HepG2 (cell line): ENCODE measurements around the gene CAPZB. TPM values are rescaled to one million over a fixed set of nuclear protein-coding genes. Genes with fewer than 3 reads are reported as not detected.

Source experiments
- CBX2 ChIP-seq, 2 experiments: fragments of 200-600 bp in 1 of 2; sonication (generic); formaldehyde crosslinking in 1 of 2; IDR thresholded peaks; 2 replicates each; pipeline versions ENCODE4 v1.7.0 to v1.8.1; 2018 to 2022; ENCODE audit warnings: low read depth in 2 of 2, low read length in 1 of 2, mild to moderate bottlenecking in 1 of 2, missing genetic modification reagents in 1 of 2
- GPBP1L1 ChIP-seq: sonication (generic); formaldehyde crosslinking; IDR thresholded peaks from 2 replicates; pipeline ENCODE4 v1.5.0; 2020; ENCODE audit warnings: mild to moderate bottlenecking, missing genetic modification reagents
- MYNN ChIP-seq: sonication (generic); formaldehyde crosslinking; IDR thresholded peaks from 2 replicates; pipeline ENCODE4 v1.4.0; 2020; ENCODE audit warnings: mild to moderate bottlenecking, low read depth, missing genetic modification reagents
- PAWR ChIP-seq: sonication (generic); formaldehyde crosslinking; IDR thresholded peaks from 2 replicates; pipeline ENCODE4 v1.4.0; 2020; ENCODE audit warnings: missing genetic modification reagents, mild to moderate bottlenecking, borderline replicate concordance
- PHF8 ChIP-seq: sonication (generic); formaldehyde crosslinking; IDR thresholded peaks from 2 replicates; pipeline ENCODE4 v1.5.0; 2020; ENCODE audit warnings: missing genetic modification reagents
- RBAK ChIP-seq: sonication (generic); formaldehyde crosslinking; IDR thresholded peaks from 2 replicates; pipeline ENCODE4 v1.5.1; 2020; ENCODE audit warnings: mild to moderate bottlenecking, missing genetic modification reagents
- SCMH1 ChIP-seq: sonication (generic); formaldehyde crosslinking; IDR thresholded peaks from 2 replicates; pipeline ENCODE4 v1.9.0; 2021; ENCODE audit warnings: missing genetic modification reagents, mild to moderate bottlenecking, borderline replicate concordance
- STAG1 ChIP-seq: sonication (generic); formaldehyde crosslinking; IDR thresholded peaks from 2 replicates; pipeline ENCODE4 v1.4.0; 2020; ENCODE audit warnings: missing genetic modification reagents
- ZNF263 ChIP-seq: sonication (generic); formaldehyde crosslinking; IDR thresholded peaks from 2 replicates; pipeline ENCODE4 v1.4.0; 2020; ENCODE audit warnings: missing genetic modification reagents
- ZNF274 ChIP-seq: sonication (generic); formaldehyde crosslinking; IDR thresholded peaks from 2 replicates; pipeline ENCODE4 v1.5.1; 2020; ENCODE audit warnings: mild to moderate bottlenecking, missing genetic modification reagents
- ZNF530 ChIP-seq: sonication (generic); formaldehyde crosslinking; IDR thresholded peaks from 2 replicates; pipeline ENCODE4 v1.5.0; 2020; ENCODE audit warnings: low read depth, mild to moderate bottlenecking, missing genetic modification reagents
- ZNF570 ChIP-seq: sonication (generic); formaldehyde crosslinking; IDR thresholded peaks from 2 replicates; pipeline ENCODE4 v1.4.0; 2020; ENCODE audit warnings: mild to moderate bottlenecking, missing genetic modification reagents, borderline replicate concordance
- ZNF703 ChIP-seq: sonication (generic); formaldehyde crosslinking; IDR thresholded peaks from 2 replicates; pipeline ENCODE4 v1.5.1; 2020; ENCODE audit warnings: missing genetic modification reagents, mild to moderate bottlenecking, moderate library complexity, borderline replicate concordance
- ZNF704 ChIP-seq: sonication (generic); formaldehyde crosslinking; IDR thresholded peaks from 2 replicates; pipeline ENCODE4 v1.8.1; 2023; ENCODE audit warnings: mild to moderate bottlenecking, inconsistent platforms, moderate library complexity, missing genetic modification reagents, borderline replicate concordance
- ZNF746 ChIP-seq: sonication (generic); formaldehyde crosslinking; IDR thresholded peaks from 2 replicates; pipeline ENCODE4 v1.8.0; 2022; ENCODE audit warnings: mild to moderate bottlenecking, missing genetic modification reagents
- ZNF839 ChIP-seq: sonication (generic); formaldehyde crosslinking; IDR thresholded peaks from 2 replicates; pipeline ENCODE4 v1.4.0; 2020; ENCODE audit warnings: missing genetic modification reagents, mild to moderate bottlenecking, borderline replicate concordance
- polyA plus RNA-seq, 8 experiments: library from polyadenylated mRNA; depleted of rRNA in 3 of 8; stranded (reverse) in 7 of 8; unstranded in 1 of 8; fragments of >200 nt; fragmentation: Illumina TruSeq in 4 of 8; extraction: Trizol in 4 of 8; gene quantifications; 2 replicates each; pipeline versions ENCODE4 v1.2.1 to v1.2.3, GENCODE V29; 2011 to 2016; ENCODE audit warnings: low read depth in 4 of 8, missing spikeins in 1 of 8, mixed read lengths in 1 of 8; ENCODE audit not compliant: insufficient read depth in 1 of 8
- total RNA-seq, 5 experiments: library from RNA; depleted of rRNA; stranded (reverse); fragments of >200 nt; fragmentation: Illumina TruSeq; extraction: Trizol; gene quantifications; 2 replicates each; pipeline ENCODE4 v1.2.3, GENCODE V29; 2016; ENCODE audit warnings: low read depth in 1 of 5
- TF ChIP-seq, protein P1 (sequence below): sonication (generic); formaldehyde crosslinking; IDR thresholded peaks from 2 replicates; pipeline ENCODE4 v1.5.1; 2020; ENCODE audit warnings: missing genetic modification reagents, mild to moderate bottlenecking, borderline replicate concordance
- TF ChIP-seq, protein P2 (sequence below), 2 experiments: sonication (generic) in 1 of 2; formaldehyde crosslinking in 1 of 2; IDR thresholded peaks; 2 replicates each; pipeline versions ENCODE4 v1.6.1 to v1.9.0; 2014 to 2022; ENCODE audit warnings: antibody characterized with exemption in 1 of 2, borderline replicate concordance in 1 of 2, inconsistent platforms in 1 of 2, low read depth in 1 of 2, missing genetic modification reagents in 1 of 2

CAPZB gene
- total and polyA plus RNA-seq, 2 of the 13 experiments (the other 11 are each of a cell fraction or from before 2014, with no cell fraction given) = 58.9 to 76.9 TPM

DNA sequence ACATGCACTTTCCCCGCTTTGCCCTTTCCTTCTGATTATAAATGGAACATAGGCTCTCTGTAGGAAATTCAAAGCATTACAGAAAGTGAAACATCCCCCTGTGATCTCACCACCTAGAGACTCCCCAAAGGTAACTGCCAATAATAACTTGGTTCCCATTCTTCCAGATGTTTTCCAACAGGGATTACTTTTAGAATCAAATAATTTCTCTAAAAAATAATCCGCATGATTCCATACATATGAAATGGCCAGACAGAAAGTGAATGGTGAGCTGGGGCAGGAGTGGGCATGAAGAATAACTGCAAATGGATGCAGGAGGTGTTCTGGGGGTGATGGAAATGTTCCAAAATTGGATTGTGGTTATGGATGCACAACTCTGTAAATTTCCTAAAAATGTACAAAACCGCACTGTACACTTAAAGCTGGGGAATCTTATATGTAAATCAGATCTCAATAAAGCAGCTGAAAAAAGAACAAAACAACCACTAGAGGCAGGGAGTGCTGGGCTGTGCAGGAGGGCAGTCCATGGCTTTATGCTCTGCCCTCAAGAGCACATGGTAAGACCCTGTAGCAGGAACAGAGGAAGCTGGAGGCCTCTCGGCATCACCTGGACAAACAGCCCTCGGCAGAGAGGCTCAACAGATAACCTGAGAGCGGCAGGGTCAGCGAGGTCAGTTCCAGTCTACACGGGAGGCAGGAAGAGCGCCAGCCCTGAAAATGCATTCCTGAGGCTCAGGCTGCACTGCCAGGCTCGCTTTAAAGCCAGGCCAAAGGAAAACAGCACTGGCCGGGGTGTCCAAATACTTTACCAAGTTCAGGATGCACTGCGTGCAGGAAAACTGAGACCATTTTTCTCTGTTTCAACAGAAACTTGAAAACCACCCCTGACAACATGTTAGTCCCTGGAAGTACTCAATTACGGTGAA is 39.7 kb downstream of the CAPZB start (continued):
- TF ChIP-seq SCMH1 (CRISPR knock-in tag) (no peak), ZNF263 (CRISPR knock-in tag) (peak; percentile 69; the same call in 1 of the 2 replicates), PHF8 (0 out of 2 replicates have a peak, but pooled peaks have one; percentile 52), ZNF274 (CRISPR knock-in tag) (peak; percentile 55; the same call in 1 of the 2 replicates), MYNN (CRISPR knock-in tag) (no peak), STAG1 (CRISPR knock-in tag) (peak; percentile 49), ZNF703 (CRISPR knock-in tag) (no peak), GPBP1L1 (CRISPR knock-in tag) (no peak), ZNF839 (no peak), PAWR (CRISPR knock-in tag) (no peak), ZNF704 (CRISPR knock-in tag) (no peak), ZNF570 (no peak), RBAK (no peak), ZNF530 (CRISPR knock-in tag) (no peak), CBX2 (IDR thresholded peaks at IDR 0.05; ENCODE audit: low read depth, low read length) (no peak), CBX2 (CRISPR knock-in tag; IDR thresholded peaks at IDR 0.05; ENCODE audit: low read depth) (no peak), ZNF746 (CRISPR knock-in tag) (no peak)
- TF ChIP-seq, protein P1, sequence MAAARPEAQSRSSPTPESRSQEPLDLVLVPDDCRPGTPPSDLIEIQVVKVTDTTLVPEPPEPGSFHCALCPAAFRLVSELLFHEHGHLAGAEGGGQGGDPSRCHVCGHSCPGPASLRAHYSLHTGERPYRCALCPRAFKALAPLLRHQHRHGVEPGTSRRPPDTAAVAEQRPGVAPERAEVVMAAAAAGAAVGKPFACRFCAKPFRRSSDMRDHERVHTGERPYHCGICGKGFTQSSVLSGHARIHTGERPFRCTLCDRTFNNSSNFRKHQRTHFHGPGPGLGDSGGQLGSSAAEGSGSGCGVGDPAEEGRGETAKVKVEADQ = no peak
- TF ChIP-seq, protein P2, sequence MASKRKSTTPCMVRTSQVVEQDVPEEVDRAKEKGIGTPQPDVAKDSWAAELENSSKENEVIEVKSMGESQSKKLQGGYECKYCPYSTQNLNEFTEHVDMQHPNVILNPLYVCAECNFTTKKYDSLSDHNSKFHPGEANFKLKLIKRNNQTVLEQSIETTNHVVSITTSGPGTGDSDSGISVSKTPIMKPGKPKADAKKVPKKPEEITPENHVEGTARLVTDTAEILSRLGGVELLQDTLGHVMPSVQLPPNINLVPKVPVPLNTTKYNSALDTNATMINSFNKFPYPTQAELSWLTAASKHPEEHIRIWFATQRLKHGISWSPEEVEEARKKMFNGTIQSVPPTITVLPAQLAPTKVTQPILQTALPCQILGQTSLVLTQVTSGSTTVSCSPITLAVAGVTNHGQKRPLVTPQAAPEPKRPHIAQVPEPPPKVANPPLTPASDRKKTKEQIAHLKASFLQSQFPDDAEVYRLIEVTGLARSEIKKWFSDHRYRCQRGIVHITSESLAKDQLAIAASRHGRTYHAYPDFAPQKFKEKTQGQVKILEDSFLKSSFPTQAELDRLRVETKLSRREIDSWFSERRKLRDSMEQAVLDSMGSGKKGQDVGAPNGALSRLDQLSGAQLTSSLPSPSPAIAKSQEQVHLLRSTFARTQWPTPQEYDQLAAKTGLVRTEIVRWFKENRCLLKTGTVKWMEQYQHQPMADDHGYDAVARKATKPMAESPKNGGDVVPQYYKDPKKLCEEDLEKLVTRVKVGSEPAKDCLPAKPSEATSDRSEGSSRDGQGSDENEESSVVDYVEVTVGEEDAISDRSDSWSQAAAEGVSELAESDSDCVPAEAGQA (IDR thresholded peaks at IDR 0.05; ENCODE audit: low read depth) = no peak
- TF ChIP-seq, protein P2 (CRISPR knock-in tag; IDR thresholded peaks at IDR 0.05; ENCODE audit: borderline replicate concordance) = no peak
